Testis (tissue), 2 donors: ENCODE results near the gene CELSR1.

ENCODE experiments used
- CTCF ChIP-seq, 3 experiments: fragments of 450-650 bp in 2 of 3; fragments of 200-600 bp in 1 of 3; sonication (generic) in 1 of 3; IDR thresholded peaks; one replicate each; pipeline ENCODE4 v1.5.1; 2016 to 2019; ENCODE audit warnings: antibody characterized with exemption in 3 of 3, mild to moderate bottlenecking in 2 of 3, moderate library complexity in 1 of 3
- POLR2A ChIP-seq: fragments of 450-650 bp; IDR thresholded peaks from one replicate; pipeline ENCODE4 v1.6.1; 2017; ENCODE audit warnings: antibody characterized with exemption, mild to moderate bottlenecking, moderate library complexity

GRCh38 chr22:46322711-46323110, 214.7 kb downstream of the CELSR1 start:
- TF ChIP-seq POLR2A: no peak
- TF ChIP-seq CTCF (IDR thresholded peaks at IDR 0.05): no peak
